ENCODE data around the gene DLEC1.

DLEC1 gene

GRCh38 chr3:38141173-38141951, 102.4 kb downstream of the DLEC1 start:
- no peak overlapping the region for H3K27ac ChIP-seq
- TF ChIP-seq CTCF (conservative IDR thresholded peaks at IDR 0.05): no peak

- no peak for TF ChIP-seq CTCF (conservative IDR thresholded peaks at IDR 0.05)
- no peak overlapping the region for H3K27ac ChIP-seq
Measured at GRCh38 chr3:38141952-38142273, 102.9 kb downstream of the DLEC1 start.

- no peak overlapping the region for H3K27ac ChIP-seq
- TF ChIP-seq CTCF (conservative IDR thresholded peaks at IDR 0.05): no peak
Measured at GRCh38 chr3:38142959-38143358, 104.0 kb downstream of the DLEC1 start.

GRCh38 chr3:38143511-38143910, 104.5 kb downstream of the DLEC1 start:
- TF ChIP-seq CTCF (conservative IDR thresholded peaks at IDR 0.05): no peak
- H3K27ac ChIP-seq: no peak overlapping the region

GRCh38 chr3:38146504-38146903, 107.5 kb downstream of the DLEC1 start:
- no peak for TF ChIP-seq CTCF (conservative IDR thresholded peaks at IDR 0.05)
- no peak overlapping the region for H3K27ac ChIP-seq

GRCh38 chr3:38147421-38147820, 108.4 kb downstream of the DLEC1 start:
- TF ChIP-seq CTCF (conservative IDR thresholded peaks at IDR 0.05): no peak

GRCh38 chr3:38148311-38148882, 109.4 kb downstream of the DLEC1 start:
- H3K27ac ChIP-seq: no peak overlapping the region
- no peak for TF ChIP-seq CTCF (conservative IDR thresholded peaks at IDR 0.05)

More at GRCh38 chr3:38147421-38147820, 108.4 kb downstream of the DLEC1 start:
- H3K27ac ChIP-seq: no peak overlapping the region

All from VCaP (cell line).